Inferior parietal cortex (tissue), 1 donor: Measurements from ENCODE around the gene SOX14.

Experiments
- DNase-seq: peaks from one replicate; pipeline ENCODE4 v3.0.0-alpha.2; 2016; ENCODE audit errors: extremely low spot score

The SOX14 gene

GRCh38 chr3:137764001-137764433, at the start of gene SOX14:
SOX14 (plus strand) TSS chr3:137764315; CDS start chr3:137764785, 470 bp downstream.
- no peak for DNase-seq

GRCh38 chr3:137714551-137714950, 49.6 kb upstream of the SOX14 start:
- DNase-seq: no peak

GRCh38 chr3:137724240-137724639, 39.9 kb upstream of the SOX14 start:
- DNase-seq: no peak

GRCh38 chr3:137737208-137737607, 26.9 kb upstream of the SOX14 start:
- no peak for DNase-seq

GRCh38 chr3:137738710-137739109, 25.4 kb upstream of the SOX14 start:
- no peak for DNase-seq

GRCh38 chr3:137743608-137744007, 20.5 kb upstream of the SOX14 start:
- no peak for DNase-seq

- DNase-seq: no peak
These were observed 17.3 kb upstream of the SOX14 start for GRCh38 chr3:137746808-137747207.

GRCh38 chr3:137759505-137759904, 4.6 kb upstream of the SOX14 start:
- no peak for DNase-seq

GRCh38 chr3:137760341-137761098, 3.6 kb upstream of the SOX14 start:
- DNase-seq: no peak

GRCh38 chr3:137761099-137761562, 3.0 kb upstream of the SOX14 start:
- no peak for DNase-seq

GRCh38 chr3:137761563-137762503, 2.3 kb upstream of the SOX14 start:
- DNase-seq: no peak

GRCh38 chr3:137762674-137763593, 1.2 kb upstream of the SOX14 start:
- DNase-seq: no peak

GRCh38 chr3:137763594-137763938, 549 bp upstream of the SOX14 start:
- DNase-seq: no peak

- no peak for DNase-seq
These were observed 621 bp downstream of the SOX14 start for GRCh38 chr3:137764563-137765309.

- DNase-seq: no peak
These were observed 1.4 kb downstream of the SOX14 start for GRCh38 chr3:137765310-137766033.

GRCh38 chr3:137766041-137766875, 2.1 kb downstream of the SOX14 start:
- no peak for DNase-seq

- DNase-seq: no peak
These were observed 2.9 kb downstream of the SOX14 start for GRCh38 chr3:137766876-137767537.

- no peak for DNase-seq
These were observed 3.6 kb downstream of the SOX14 start for GRCh38 chr3:137767538-137768360.
